Kidney (tissue), 14 donors: Measurements from ENCODE around the gene NBEA. TPM values are rescaled to one million over a fixed set of nuclear protein-coding genes. Genes with fewer than 3 reads are reported as not detected.

ENCODE experiments used
- DNase-seq, 5 donors: peaks; one replicate each; pipeline ENCODE4 v3.0.0-alpha.2; 2013 to 2020
- FAIRE-seq: peaks from 2 replicates; lab custom pipeline; 2012; peaks lifted over from hg19 to GRCh38; lab: Jason Lieb, UNC
- H3K27ac ChIP-seq, 2 donors: one replicate each; pipeline ENCODE4 v1.7.0; 2013; ENCODE audit warnings: low read depth in 2 of 2, low read length in 2 of 2, inconsistent platforms in 1 of 2
- H3K27me3 ChIP-seq: one replicate; pipeline ENCODE4 v1.7.1; 2013; ENCODE audit warnings: low read length, inconsistent platforms; ENCODE audit not compliant: control insufficient read depth, insufficient read depth
- H3K36me3 ChIP-seq, 3 donors: one replicate each; pipeline versions ENCODE4 v1.7.0 to v1.7.1; 2013; ENCODE audit warnings: low read length in 3 of 3, control low read depth in 1 of 3, inconsistent platforms in 1 of 3; ENCODE audit not compliant: insufficient read depth in 3 of 3, control insufficient read depth in 2 of 3
- H3K4me1 ChIP-seq, 3 donors: one replicate each; pipeline versions ENCODE4 v1.7.0 to v1.7.1; 2013; ENCODE audit warnings: low read length in 3 of 3, inconsistent platforms in 1 of 3, low read depth in 1 of 3; ENCODE audit not compliant: control insufficient read depth in 2 of 3, insufficient read depth in 2 of 3
- H3K4me3 ChIP-seq, 3 donors: one replicate each; pipeline versions ENCODE4 v1.7.0 to v1.8.1; 2013; ENCODE audit warnings: low read length in 3 of 3, control low read depth in 1 of 3, inconsistent platforms in 1 of 3
- H3K9ac ChIP-seq, 3 donors: one replicate each; pipeline versions ENCODE4 v1.7.0 to v1.7.1; 2013; ENCODE audit warnings: low read length in 3 of 3, control low read depth in 1 of 3, inconsistent platforms in 1 of 3
- H3K9me3 ChIP-seq, 3 donors: one replicate each; pipeline versions ENCODE4 v1.7.0 to v1.7.1; 2013; ENCODE audit warnings: low read length in 3 of 3, control low read depth in 1 of 3, inconsistent platforms in 1 of 3; ENCODE audit not compliant: control insufficient read depth in 2 of 3, insufficient read depth in 1 of 3
- CTCF ChIP-seq: IDR thresholded peaks from 3 replicates; pipeline ENCODE4 v1.5.1; 2012; ENCODE audit warnings: mild to moderate bottlenecking, moderate library complexity, borderline replicate concordance; ENCODE audit not compliant: insufficient read depth; ENCODE audit errors: extremely low read depth
- intact Hi-C: fragments of 100-400 bp; cut with DNase I; formaldehyde crosslinking; loops from one replicate; pipeline ENCODE4 v1.11.1; 2022
- polyA plus RNA-seq: library from polyadenylated mRNA; stranded (reverse); fragments of 350-450 nt; fragmentation: Illumina TruSeq; extraction: RNeasy Lipid Tissue Mini Kit (QIAGEN cat#74804); gene quantifications from one replicate; pipeline ENCODE4 v1.2.3, GENCODE V29; 2014; ENCODE audit warnings: low read depth, low replicate concordance; ENCODE audit not compliant: insufficient read depth
- total RNA-seq: library from RNA; stranded (reverse); fragmentation: NEBNext Ultra II Directional; extraction: Animal tissue kit (Norgen Biotek cat#: 25700); gene quantifications from one replicate; pipeline ENCODE4 v1.2.1, GENCODE V29; 2021
- donor health status: control.
- donor health status: control.
- donor health status: control.
- donor health status: control.
- donor health status: control.
- donor health status: DM: yes; HTN: yes; CAD: no.
- donor health status: Normal renal cell carcinoma (clear cell type).

NBEA gene
- total and polyA plus RNA-seq, 2 donors from 2014 or later = 4.7 to 14.6 TPM

GRCh38 chr13:35566340-35566739, 624.3 kb downstream of the NBEA start:
- H3K9ac ChIP-seq = no peak overlapping the region
- H3K27me3 ChIP-seq = no peaks in the 10 kb centered on the region
- no peaks in the 10 kb centered on the region for H3K9me3 ChIP-seq
- no peak overlapping the region for H3K27ac ChIP-seq
- no peak for DNase-seq
- H3K4me1 ChIP-seq = no peaks in the 10 kb centered on the region
- no peak for FAIRE-seq
- TF ChIP-seq CTCF = no peak
- intact Hi-C loops = no loop called here
- no peaks in the 10 kb centered on the region for H3K36me3 ChIP-seq
- H3K4me3 ChIP-seq = no peak overlapping the region

DNA sequence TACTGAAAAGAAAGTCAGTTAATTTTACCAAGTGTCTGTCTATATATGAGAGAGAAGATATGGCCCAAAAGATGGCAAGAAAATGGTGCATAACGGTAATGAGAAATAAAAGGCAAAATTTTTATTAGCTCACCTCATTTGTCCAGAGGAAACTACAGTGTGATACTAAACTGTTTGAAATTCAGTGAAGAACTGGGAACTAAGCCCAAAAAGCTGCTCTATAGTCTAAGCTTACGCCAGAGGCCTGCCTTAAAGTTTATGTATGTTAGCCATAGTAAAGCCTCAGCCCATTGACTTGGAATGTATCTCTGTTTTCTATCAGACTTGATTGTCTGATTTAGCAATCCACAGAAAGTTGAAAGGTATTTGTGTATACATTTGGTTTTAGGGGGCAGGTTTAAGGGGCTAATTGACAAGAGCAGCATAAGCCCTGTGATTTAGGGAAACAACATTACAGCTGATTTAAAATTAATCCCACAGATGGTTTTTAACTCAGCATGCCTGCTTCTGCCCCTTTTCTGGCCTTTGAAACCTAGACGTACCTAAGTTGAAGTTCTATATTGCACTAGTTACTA, 625.4 kb downstream of the NBEA start:
- no peak for FAIRE-seq
- no peak overlapping the region for H3K27ac ChIP-seq
- no peaks in the 10 kb centered on the region for H3K36me3 ChIP-seq
- no peaks in the 10 kb centered on the region for H3K27me3 ChIP-seq
- no peaks in the 10 kb centered on the region for H3K9me3 ChIP-seq
- no peak overlapping the region for H3K4me3 ChIP-seq
- no peaks in the 10 kb centered on the region for H3K4me1 ChIP-seq
- intact Hi-C loops = no loop called here
- DNase-seq = no peak
- TF ChIP-seq CTCF = no peak
- no peak overlapping the region for H3K9ac ChIP-seq

DNA sequence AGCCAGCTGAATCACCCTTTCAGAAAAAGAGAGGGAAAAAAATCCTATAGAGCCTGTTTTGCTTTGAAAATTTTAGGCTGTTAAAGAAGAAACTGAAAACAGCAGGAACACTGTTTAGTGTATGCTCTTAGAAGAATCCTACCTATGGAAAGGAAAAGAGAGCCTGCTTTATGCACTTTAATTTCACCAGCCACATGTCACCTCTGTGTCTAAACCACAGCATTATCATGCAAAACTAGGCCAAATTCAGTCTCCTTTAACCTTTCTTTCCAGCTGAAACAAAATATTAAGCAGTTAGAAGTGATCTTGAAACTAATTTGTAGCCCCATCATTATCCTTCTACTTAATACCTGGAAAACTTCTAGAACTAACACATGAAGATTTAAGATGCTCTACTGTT, 631.6 kb downstream of the NBEA start:
- Histone ChIP-seq H3K9me3 (no peaks in the 10 kb centered on the region), H3K4me1 (no peaks in the 10 kb centered on the region), H3K27me3 (no peaks in the 10 kb centered on the region), H3K36me3 (no peaks in the 10 kb centered on the region), H3K4me3 (no peak overlapping the region), H3K27ac (no peak overlapping the region), H3K9ac (no peak overlapping the region)
- no peak for TF ChIP-seq CTCF
- intact Hi-C loops = no loop called here
- FAIRE-seq (no peak), DNase-seq (no peak)

GRCh38 chr13:35592457-35592856, 650.4 kb downstream of the NBEA start:
- H3K4me3 ChIP-seq = no peak overlapping the region

More at GRCh38 chr13:35592457-35592856, 650.4 kb downstream of the NBEA start:
- intact Hi-C loops = no loop called here
- Histone ChIP-seq H3K27me3 (no peaks in the 10 kb centered on the region), H3K9ac (no peak overlapping the region), H3K4me1 (no peaks in the 10 kb centered on the region), H3K36me3 (peaks cover 0 to 3% (median 0%) of the 10 kb centered on the region in 3 donors), H3K27ac (no peak overlapping the region), H3K9me3 (no peaks in the 10 kb centered on the region)
- FAIRE-seq = no peak
- TF ChIP-seq CTCF = no peak
- no peak for DNase-seq
